Measurements from ENCODE around the gene RFTN1.

- TF ChIP-seq, protein P1, sequence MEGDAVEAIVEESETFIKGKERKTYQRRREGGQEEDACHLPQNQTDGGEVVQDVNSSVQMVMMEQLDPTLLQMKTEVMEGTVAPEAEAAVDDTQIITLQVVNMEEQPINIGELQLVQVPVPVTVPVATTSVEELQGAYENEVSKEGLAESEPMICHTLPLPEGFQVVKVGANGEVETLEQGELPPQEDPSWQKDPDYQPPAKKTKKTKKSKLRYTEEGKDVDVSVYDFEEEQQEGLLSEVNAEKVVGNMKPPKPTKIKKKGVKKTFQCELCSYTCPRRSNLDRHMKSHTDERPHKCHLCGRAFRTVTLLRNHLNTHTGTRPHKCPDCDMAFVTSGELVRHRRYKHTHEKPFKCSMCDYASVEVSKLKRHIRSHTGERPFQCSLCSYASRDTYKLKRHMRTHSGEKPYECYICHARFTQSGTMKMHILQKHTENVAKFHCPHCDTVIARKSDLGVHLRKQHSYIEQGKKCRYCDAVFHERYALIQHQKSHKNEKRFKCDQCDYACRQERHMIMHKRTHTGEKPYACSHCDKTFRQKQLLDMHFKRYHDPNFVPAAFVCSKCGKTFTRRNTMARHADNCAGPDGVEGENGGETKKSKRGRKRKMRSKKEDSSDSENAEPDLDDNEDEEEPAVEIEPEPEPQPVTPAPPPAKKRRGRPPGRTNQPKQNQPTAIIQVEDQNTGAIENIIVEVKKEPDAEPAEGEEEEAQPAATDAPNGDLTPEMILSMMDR (IDR thresholded peaks at IDR 0.05) = no peak
- TF ChIP-seq POLR2A (IDR thresholded peaks at IDR 0.05) = no peak
These were observed 15.1 kb upstream of the RFTN1 start for GRCh38 chr3:16528581-16528993.

Measured in ovary (tissue), 3 donors.